Measurements from ENCODE around the gene OLFML2A.
"Not testable (repeated sequence)": the region's sequence is repeated elsewhere in the genome, so short reads cannot be mapped to it uniquely, and the experiment has no call there.

Gene OLFML2A

GRCh38 chr9:124776954-124777648, at the start of gene OLFML2A:
Gene OLFML2A, plus strand, starts transcription at chr9:124777133. Its CDS starts 138 bp downstream, at chr9:124777271.
- no peak for DNase-seq (ENCODE audit: low read depth)

- DNase-seq (ENCODE audit: low read depth) = no peak
Observed at GRCh38 chr9:124730772-124731171, 46.2 kb upstream of the OLFML2A start.

DNA sequence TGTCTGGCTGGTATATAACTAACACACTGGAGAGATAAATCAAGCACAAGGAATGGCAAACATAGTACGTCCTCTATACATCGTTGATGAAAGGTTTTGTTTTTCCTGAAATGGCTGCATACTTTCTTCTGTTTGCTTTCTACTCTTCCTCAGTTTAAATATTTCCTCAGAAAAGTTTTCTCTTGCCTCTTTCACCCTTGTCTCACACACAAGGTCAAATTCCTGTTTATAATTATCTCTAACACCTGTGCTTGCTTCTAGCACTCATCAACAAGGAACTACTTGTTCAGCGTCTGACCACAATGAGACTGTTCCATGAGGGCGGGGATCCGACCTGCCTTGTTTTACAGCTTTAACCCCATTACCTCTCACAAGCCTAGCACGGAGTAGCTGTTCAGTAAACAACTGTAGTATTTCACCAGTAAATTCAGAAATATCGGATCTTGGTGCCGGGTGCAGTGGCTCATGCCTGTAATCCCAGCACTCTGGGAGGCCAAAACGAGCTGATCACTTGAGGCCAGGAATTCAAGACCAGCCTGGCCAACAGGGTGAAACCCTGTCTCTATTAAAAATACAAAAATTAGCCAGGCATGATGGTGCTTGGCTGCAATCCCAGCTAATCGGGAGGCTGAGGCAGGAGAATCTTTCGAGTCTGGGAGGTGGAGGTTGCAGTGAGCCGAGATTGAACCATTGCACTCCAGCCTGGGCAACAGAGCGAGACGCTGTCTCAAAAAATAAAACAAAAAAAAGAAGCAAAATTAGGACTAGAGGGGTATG, 42.8 kb upstream of the OLFML2A start:
- DNase-seq (ENCODE audit: low read depth) = no peak

- DNase-seq (ENCODE audit: low read depth) = not testable (repeated sequence)
Observed at GRCh38 chr9:124734741-124735083, 42.2 kb upstream of the OLFML2A start.

- DNase-seq (ENCODE audit: low read depth) = peak; percentile 36
Observed at GRCh38 chr9:124735121-124735520, 41.8 kb upstream of the OLFML2A start.

DNA sequence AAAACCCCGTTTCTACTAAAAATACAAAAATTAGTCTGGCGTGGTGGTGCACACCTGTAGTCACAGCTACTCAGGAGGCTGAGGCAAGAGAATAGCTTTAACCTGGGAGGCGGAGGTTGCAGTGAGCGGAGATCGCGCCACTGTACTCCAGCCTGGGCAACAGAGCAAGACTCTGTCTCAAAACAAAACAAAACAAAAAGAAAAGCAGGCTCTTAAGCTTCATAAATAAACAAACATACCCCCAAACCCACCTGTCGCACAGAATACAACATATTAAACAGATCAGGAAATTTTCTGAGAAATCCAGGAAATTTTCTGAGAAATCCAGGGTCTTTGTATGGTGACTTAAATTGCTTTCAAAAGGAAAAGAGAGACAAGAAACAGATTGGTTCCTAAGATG, 38.9 kb upstream of the OLFML2A start:
- not testable (repeated sequence) for DNase-seq (ENCODE audit: low read depth)

DNA sequence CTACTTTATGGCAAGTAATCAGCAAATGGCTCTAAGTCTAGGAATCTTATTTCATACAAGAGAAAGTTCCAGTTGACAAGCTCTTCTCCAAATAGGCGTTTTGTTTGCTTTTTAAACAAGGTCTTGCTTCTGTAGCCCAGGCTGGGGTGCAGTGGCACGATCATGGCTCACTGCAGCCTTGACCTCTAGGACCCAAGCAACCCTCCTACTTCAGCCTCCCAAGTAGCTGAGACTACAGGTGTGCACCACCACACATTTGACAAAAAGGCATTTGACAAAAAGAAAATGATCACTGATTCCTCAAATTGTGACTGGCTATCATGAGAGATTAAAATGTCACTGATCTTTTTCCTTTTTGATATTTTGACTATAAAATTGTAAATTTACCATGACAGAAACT, 37.6 kb upstream of the OLFML2A start:
- DNase-seq (ENCODE audit: low read depth) = no peak

- DNase-seq (ENCODE audit: low read depth) = no peak
Observed at GRCh38 chr9:124741149-124741548, 35.8 kb upstream of the OLFML2A start.

GRCh38 chr9:124741662-124742061, 35.3 kb upstream of the OLFML2A start:
- no peak for DNase-seq (ENCODE audit: low read depth)

DNA sequence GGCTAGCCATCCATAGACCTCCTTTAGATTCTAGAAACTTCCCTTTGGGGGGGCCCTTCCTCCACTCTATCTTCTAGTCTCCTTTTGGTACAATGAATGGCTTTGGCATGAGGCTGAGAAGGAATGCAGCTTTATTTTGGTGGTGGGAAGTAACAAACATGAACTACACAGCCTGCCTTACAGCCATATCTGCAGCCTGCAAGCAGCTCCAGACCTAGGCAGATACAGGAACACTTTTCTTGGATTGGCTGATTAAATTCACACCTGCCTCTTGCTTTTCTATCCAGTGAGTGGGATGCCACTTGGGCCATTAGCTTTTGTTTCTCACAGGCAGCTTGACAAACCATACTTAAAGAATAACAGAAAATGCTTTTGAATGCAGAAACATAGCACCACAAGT, 34.0 kb upstream of the OLFML2A start:
- no peak for DNase-seq (ENCODE audit: low read depth)

GRCh38 chr9:124743686-124744348, 33.1 kb upstream of the OLFML2A start:
- DNase-seq (ENCODE audit: low read depth) = no peak

GRCh38 chr9:124747065-124747464, 29.9 kb upstream of the OLFML2A start:
- DNase-seq (ENCODE audit: low read depth) = no peak

DNA sequence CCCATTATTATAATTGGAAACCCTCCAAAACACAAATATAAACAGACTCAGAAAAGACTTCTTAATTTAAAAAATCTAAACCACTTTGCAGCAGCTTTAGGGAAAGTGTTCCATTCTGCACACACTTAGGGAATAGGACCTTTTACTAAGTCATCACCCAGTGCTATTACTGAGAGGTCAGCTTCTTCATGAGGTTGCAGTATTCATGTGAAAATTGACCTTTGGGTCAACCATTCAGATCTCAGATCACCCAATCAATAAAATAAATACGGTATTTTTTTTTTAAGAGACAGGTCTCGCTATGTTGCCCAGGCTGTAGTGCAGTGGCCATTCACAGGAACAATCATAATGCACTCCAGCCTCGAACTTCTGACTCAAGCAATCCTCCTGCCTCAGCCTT, 27.6 kb upstream of the OLFML2A start:
- no peak for DNase-seq (ENCODE audit: low read depth)

DNA sequence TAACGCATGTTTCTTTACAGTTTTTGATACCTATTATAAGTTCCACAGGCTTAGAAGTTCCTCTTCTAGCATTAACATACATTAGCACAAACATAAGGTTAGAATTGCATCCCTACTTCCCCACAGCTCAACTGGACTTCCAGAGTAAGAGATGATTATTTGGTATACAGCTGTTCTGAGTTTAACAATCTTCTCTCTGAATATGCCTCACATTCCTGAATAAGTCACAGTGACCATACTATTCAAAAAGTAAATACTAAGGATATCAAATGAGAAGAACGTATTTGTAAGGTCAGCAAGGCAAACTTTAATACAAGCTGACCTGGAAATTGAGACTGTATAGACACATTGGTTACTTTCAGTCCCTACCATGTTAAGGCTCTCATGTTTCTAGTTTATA, 27.2 kb upstream of the OLFML2A start:
- DNase-seq (ENCODE audit: low read depth) = no peak

DNA sequence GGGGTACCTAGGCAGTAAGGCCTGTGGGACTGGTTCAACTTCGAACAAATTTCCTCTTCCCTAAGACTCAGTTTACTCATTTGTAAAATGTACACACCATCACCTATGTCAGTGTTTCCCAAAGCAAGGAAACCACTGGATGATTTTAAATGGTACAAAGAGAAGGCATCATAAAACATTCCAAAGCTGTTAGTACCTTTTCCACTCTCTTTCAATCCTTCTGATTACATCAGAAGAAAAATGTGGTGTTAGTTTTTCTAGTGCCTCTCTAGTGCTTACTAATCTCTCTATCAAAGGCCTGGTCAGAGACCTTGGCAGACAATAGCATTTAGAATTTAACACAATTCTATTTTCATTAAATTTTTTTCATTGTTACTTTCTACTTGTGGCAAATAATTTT, 24.0 kb upstream of the OLFML2A start:
- no peak for DNase-seq (ENCODE audit: low read depth)

DNA sequence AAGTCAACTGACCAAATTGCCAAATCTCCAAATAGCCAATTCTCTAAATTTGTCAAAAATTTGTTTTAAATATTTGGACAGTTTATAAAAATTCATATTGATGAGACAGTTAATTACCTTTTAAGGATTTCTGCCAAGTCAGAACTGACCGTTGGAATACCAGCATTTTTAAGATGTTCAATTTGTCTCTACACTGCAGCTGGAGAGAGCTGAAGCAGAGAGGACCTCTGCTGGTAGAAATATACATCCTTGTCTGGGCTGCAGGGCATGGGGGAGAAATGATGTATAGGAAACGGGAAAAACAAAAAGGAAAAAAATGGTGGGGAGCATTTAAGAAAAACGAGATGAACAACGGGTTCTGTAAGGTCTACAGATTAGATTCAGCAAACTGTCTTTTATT, 22.6 kb upstream of the OLFML2A start:
- no peak for DNase-seq (ENCODE audit: low read depth)

- no peak for DNase-seq (ENCODE audit: low read depth)
Observed at GRCh38 chr9:124755061-124755460, 21.9 kb upstream of the OLFML2A start.

- no peak for DNase-seq (ENCODE audit: low read depth)
Observed at GRCh38 chr9:124756011-124756410, 20.9 kb upstream of the OLFML2A start.

DNA sequence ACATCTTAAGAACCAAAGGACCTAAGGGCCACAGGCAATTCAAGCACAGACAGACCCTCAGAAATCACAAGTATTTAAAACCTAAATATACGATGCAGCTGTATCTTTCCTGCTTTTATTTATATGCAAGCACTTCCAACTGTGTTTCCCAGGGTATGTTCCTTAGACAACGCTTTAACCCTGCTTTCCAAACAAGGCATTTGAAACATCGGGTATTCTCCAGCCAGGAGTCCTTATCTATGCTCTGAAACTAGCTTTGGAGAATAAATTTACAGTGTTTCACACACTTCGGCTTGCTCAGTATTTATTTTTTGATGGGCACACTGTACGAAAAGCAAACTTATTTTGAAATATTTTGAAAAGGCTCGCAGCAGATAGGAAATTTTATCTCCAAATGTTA, 19.3 kb upstream of the OLFML2A start:
- DNase-seq (ENCODE audit: low read depth) = no peak

GRCh38 chr9:124758061-124758460, 18.9 kb upstream of the OLFML2A start:
- no peak for DNase-seq (ENCODE audit: low read depth)

- DNase-seq (ENCODE audit: low read depth) = no peak
Observed at GRCh38 chr9:124758691-124759090, 18.2 kb upstream of the OLFML2A start.

- DNase-seq (ENCODE audit: low read depth) = no peak
Observed at GRCh38 chr9:124759327-124759726, 17.6 kb upstream of the OLFML2A start.

- no peak for DNase-seq (ENCODE audit: low read depth)
Observed at GRCh38 chr9:124760719-124761118, 16.2 kb upstream of the OLFML2A start.
